GM12873 (cell line): ENCODE results near the gene SURF1.

ENCODE experiments used
- CTCF ChIP-seq: IDR thresholded peaks from 2 replicates; pipeline ENCODE4 v1.5.1; 2012; ENCODE audit warnings: low read depth, mild to moderate bottlenecking, moderate library complexity, low read length, control low read depth; ENCODE audit not compliant: insufficient read depth; ENCODE audit errors: missing control alignments

The SURF1 gene

DNA sequence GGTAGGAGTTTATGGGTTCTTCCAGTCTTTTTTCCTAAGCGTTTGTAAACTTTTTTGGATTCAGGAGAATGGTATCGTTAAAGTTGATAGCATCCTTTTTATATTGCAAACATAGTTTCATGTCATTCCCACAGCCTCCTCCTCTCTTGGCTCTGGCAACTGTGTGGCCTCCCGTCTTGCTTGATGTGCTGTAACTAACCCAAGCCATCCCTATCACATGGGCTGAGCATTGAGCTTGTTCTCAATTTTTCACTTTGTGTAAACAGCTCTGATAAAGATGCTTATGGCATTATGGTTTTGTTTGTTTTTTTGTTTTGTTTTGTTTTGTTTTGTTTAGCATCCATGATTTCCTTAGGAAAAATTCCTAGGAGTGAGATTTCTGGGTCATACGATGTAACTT lies 24.4 kb upstream of the SURF1 start:
- no peak for TF ChIP-seq CTCF

- TF ChIP-seq CTCF: no peak
These were observed 23.1 kb upstream of the SURF1 start for GRCh38 chr9:133379153-133380086.

GRCh38 chr9:133378408-133378962 lies 22.2 kb upstream of the SURF1 start:
- no peak for TF ChIP-seq CTCF

GRCh38 chr9:133377721-133378216 lies 21.5 kb upstream of the SURF1 start:
- TF ChIP-seq CTCF: no peak

GRCh38 chr9:133375724-133376654 lies 19.7 kb upstream of the SURF1 start, which contains the start of the genes STKLD1 and SURF4:
TSS of gene STKLD1 (plus strand) at chr9:133376366. CDS start at chr9:133376474, 108 bp downstream.
TSS of gene SURF4 (minus strand) at chr9:133376060. CDS start at chr9:133375969, 91 bp downstream.
- no peak for TF ChIP-seq CTCF

DNA sequence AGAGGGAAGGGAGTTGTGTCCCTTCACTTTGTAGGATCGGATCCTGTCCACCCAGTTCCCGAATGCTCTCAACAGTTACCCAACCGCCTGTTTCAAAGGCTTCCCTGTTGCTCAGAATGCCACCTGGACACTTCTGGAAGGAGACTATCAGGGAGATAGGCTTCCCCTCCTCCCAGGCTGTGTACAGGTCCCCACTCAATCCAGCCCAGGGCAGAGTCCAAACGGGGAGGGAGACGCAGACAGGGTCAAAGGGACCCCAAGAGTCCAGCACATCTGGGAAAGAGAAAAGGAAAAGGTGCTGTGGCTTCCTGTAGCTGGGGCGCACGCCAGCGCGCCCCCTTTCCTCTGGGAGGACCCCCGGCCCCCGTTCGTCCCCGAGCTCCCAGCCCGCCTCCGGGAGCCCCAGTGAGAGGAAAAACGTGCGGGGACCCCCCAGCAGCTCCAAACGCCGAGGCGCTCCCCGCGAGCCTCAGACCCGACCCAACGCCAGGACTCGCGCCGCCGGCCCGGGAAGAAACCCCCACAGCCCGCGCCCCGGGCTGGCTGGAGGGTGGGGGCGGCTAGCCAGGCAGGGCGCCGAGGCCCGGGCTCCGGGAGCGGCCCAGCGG lies 18.9 kb upstream of the SURF1 start:
- TF ChIP-seq CTCF: no peak
